Activated T-helper 9 cell treated with anti-CD3 and anti-CD28 coated beads, Interleukin-2, amount 50 U/mL, for 16 hours (primary cell): Measurements from ENCODE around the gene PCSK6.

Experiments used
- DNase-seq: peaks from one replicate; pipeline ENCODE4 v3.0.0-alpha.2; 2020; ENCODE audit warnings: low read depth

PCSK6 gene

GRCh38 chr15:101498717-101499480 is 9.4 kb upstream of the PCSK6 start:
- no peak for DNase-seq

- DNase-seq: no peak
Observed at GRCh38 chr15:101498076-101498716, 8.7 kb upstream of the PCSK6 start.

GRCh38 chr15:101497484-101498034 is 8.1 kb upstream of the PCSK6 start:
- no peak for DNase-seq

GRCh38 chr15:101497017-101497416 is 7.5 kb upstream of the PCSK6 start:
- DNase-seq: no peak

- no peak for DNase-seq
Observed at GRCh38 chr15:101496198-101496986, 6.9 kb upstream of the PCSK6 start.

- no peak for DNase-seq
Observed at GRCh38 chr15:101495334-101496197, 6.1 kb upstream of the PCSK6 start.

GRCh38 chr15:101494251-101494796 is 4.8 kb upstream of the PCSK6 start:
- no peak for DNase-seq

- DNase-seq: no peak
Observed at GRCh38 chr15:101492766-101493692, 3.5 kb upstream of the PCSK6 start.

- DNase-seq: no peak
Observed at GRCh38 chr15:101491734-101492640, 2.5 kb upstream of the PCSK6 start.

- DNase-seq: no peak
Observed at GRCh38 chr15:101490922-101491733, 1.6 kb upstream of the PCSK6 start.

- no peak for DNase-seq
Observed at GRCh38 chr15:101490408-101490891, 943 bp upstream of the PCSK6 start.

GRCh38 chr15:101489237-101489598 is 289 bp downstream of the PCSK6 start:
- DNase-seq: no peak

GRCh38 chr15:101488300-101489164 is 975 bp downstream of the PCSK6 start:
- no peak for DNase-seq

GRCh38 chr15:101486696-101487459 is 2.6 kb downstream of the PCSK6 start:
- DNase-seq: no peak

- DNase-seq: no peak
Observed at GRCh38 chr15:101483462-101483861, 6.0 kb downstream of the PCSK6 start.
